Esophagus (tissue), 2 donors: ENCODE results near the gene SOX13. TPM values are rescaled to one million over a fixed set of nuclear protein-coding genes. Genes with fewer than 3 reads are reported as not detected.
"Not testable (repeated sequence)": the region's sequence is repeated elsewhere in the genome, so short reads cannot be mapped to it uniquely, and the experiment has no call there.

ENCODE experiments used
- H3K27ac ChIP-seq, 2 donors: one replicate each; pipeline ENCODE4 v1.5.1; 2013; ENCODE audit warnings: low read depth in 2 of 2, mild to moderate bottlenecking in 2 of 2, inconsistent platforms in 1 of 2, low read length in 1 of 2, moderate library complexity in 1 of 2
- H3K27me3 ChIP-seq, 2 donors: one replicate each; pipeline ENCODE4 v1.6.1; 2013; ENCODE audit warnings: low read length in 2 of 2, control low read depth in 1 of 2, mild to moderate bottlenecking in 1 of 2; ENCODE audit not compliant: insufficient read depth in 2 of 2, control insufficient read depth in 1 of 2
- H3K36me3 ChIP-seq, 2 donors: one replicate each; pipeline ENCODE4 v1.6.1; 2013; ENCODE audit warnings: low read length in 1 of 2; ENCODE audit not compliant: control insufficient read depth in 2 of 2, insufficient read depth in 2 of 2
- H3K4me1 ChIP-seq, 2 donors: one replicate each; pipeline ENCODE4 v1.6.1; 2013; ENCODE audit warnings: low read length in 1 of 2; ENCODE audit not compliant: control insufficient read depth in 2 of 2, insufficient read depth in 2 of 2
- H3K4me3 ChIP-seq, 2 donors: one replicate each; pipeline ENCODE4 v1.5.1; 2013; ENCODE audit warnings: low read length in 2 of 2, mild to moderate bottlenecking in 2 of 2, low read depth in 1 of 2, moderate library complexity in 1 of 2
- H3K9me3 ChIP-seq, 2 donors: one replicate each; pipeline ENCODE4 v1.6.1; 2013; ENCODE audit warnings: mild to moderate bottlenecking in 2 of 2, low read depth in 1 of 2, low read length in 1 of 2, moderate library complexity in 1 of 2; ENCODE audit not compliant: control insufficient read depth in 2 of 2, insufficient read depth in 1 of 2
- WGBS, 2 donors: extraction: QIAGEN DNeasy Blood & Tissue Kit; methylation state at CpG; one replicate each; pipeline ENCODE4 v1.1.7; 2013; 5-methylcytosine and 5-hydroxymethylcytosine counted together
- polyA plus RNA-seq, 2 donors: library from polyadenylated mRNA; stranded (reverse); fragments of 200-250 nt; gene quantifications; one replicate each; pipeline ENCODE4 v1.2.3, GENCODE V29; 2013
- donor health status: healthy with polysubstance abuse.
- donor health status: Bipolar disorder and iron deficiency.

The SOX13 gene
- polyA plus RNA-seq, 2 donors: 6.9 to 10.4 TPM

GRCh38 chr1:204099754-204100153 lies 26.8 kb downstream of the SOX13 start:
- WGBS, 2 donors: 85 to 89% methylated on average over 2 of the region's 2 CpGs
- H3K27me3 ChIP-seq, H3K36me3 ChIP-seq, H3K9me3 ChIP-seq, H3K4me3 ChIP-seq, H3K27ac ChIP-seq: not testable (repeated sequence)
- peaks cover 6 to 22% of the 10 kb centered on the region in 2 donors for H3K4me1 ChIP-seq

- Histone ChIP-seq H3K36me3 (no peaks in the 10 kb centered on the region), H3K27me3 (no peaks in the 10 kb centered on the region), H3K27ac (no peak overlapping the region), H3K9me3 (no peaks in the 10 kb centered on the region), H3K4me1 (peaks cover 8 to 22% of the 10 kb centered on the region in 2 donors), H3K4me3 (no peak overlapping the region)
- WGBS, 2 donors: 62 to 72% methylated on average over 13 of the region's 13 CpGs
Measured at GRCh38 chr1:204102029-204102611, 29.2 kb downstream of the SOX13 start.

- no peaks in the 10 kb centered on the region for H3K27me3 ChIP-seq
- H3K9me3 ChIP-seq: no peaks in the 10 kb centered on the region
- H3K4me1 ChIP-seq: peaks cover 8 to 25% of the 10 kb centered on the region in 2 donors
- H3K36me3 ChIP-seq: no peaks in the 10 kb centered on the region
- WGBS, 2 donors: 33 to 54% methylated on average over 3 of the region's 3 CpGs
- no peak overlapping the region for H3K4me3 ChIP-seq
- peak overlapping the region in 1 of 2 donors; percentile 38 for H3K27ac ChIP-seq
Measured at GRCh38 chr1:204102739-204103430, 30.0 kb downstream of the SOX13 start.

GRCh38 chr1:204103431-204103741 lies 30.5 kb downstream of the SOX13 start:
- Histone ChIP-seq H3K36me3 (no peaks in the 10 kb centered on the region), H3K4me3 (no peak overlapping the region), H3K9me3 (no peaks in the 10 kb centered on the region), H3K27ac (peak overlapping the region in 1 of 2 donors; percentile 19), H3K4me1 (peaks cover 8 to 25% of the 10 kb centered on the region in 2 donors), H3K27me3 (no peaks in the 10 kb centered on the region)
- WGBS, 2 donors: 29 to 44% methylated on average over 2 of the region's 2 CpGs

- Histone ChIP-seq H3K9me3 (no peaks in the 10 kb centered on the region), H3K4me3 (no peak overlapping the region), H3K27me3 (no peaks in the 10 kb centered on the region), H3K27ac (peak overlapping the region; percentile 5 to 19), H3K4me1 (peaks cover 8 to 21% of the 10 kb centered on the region in 2 donors), H3K36me3 (no peaks in the 10 kb centered on the region)
- 49 to 50% methylated on average over 13 to 14 of the region's 14 CpGs for WGBS, 2 donors
Measured at GRCh38 chr1:204104331-204105130, 31.6 kb downstream of the SOX13 start.

GRCh38 chr1:204105131-204105515 lies 32.2 kb downstream of the SOX13 start:
- no peaks in the 10 kb centered on the region for H3K36me3 ChIP-seq
- H3K27me3 ChIP-seq: no peaks in the 10 kb centered on the region
- H3K9me3 ChIP-seq: no peaks in the 10 kb centered on the region
- WGBS, 2 donors: 83 to 86% methylated on average over 6 of the region's 6 CpGs
- peaks cover 8 to 21% of the 10 kb centered on the region in 2 donors for H3K4me1 ChIP-seq
- no peak overlapping the region for H3K27ac ChIP-seq
- H3K4me3 ChIP-seq: no peak overlapping the region

- Histone ChIP-seq H3K27ac (no peak overlapping the region), H3K4me1 (peaks cover 8 to 18% of the 10 kb centered on the region in 2 donors), H3K36me3 (no peaks in the 10 kb centered on the region), H3K9me3 (no peaks in the 10 kb centered on the region), H3K27me3 (no peaks in the 10 kb centered on the region), H3K4me3 (no peak overlapping the region)
- 95 to 97% methylated on average over 1 of the region's 1 CpG for WGBS, 2 donors
Measured at GRCh38 chr1:204106825-204107224, 33.9 kb downstream of the SOX13 start.

GRCh38 chr1:204107892-204108291 lies 35.0 kb downstream of the SOX13 start:
- WGBS, 2 donors: 91 to 94% methylated on average over 2 of the region's 2 CpGs
- H3K36me3 ChIP-seq: no peaks in the 10 kb centered on the region
- no peaks in the 10 kb centered on the region for H3K9me3 ChIP-seq
- H3K27me3 ChIP-seq: no peaks in the 10 kb centered on the region
- H3K27ac ChIP-seq: no peak overlapping the region
- H3K4me1 ChIP-seq: peaks cover 8 to 16% of the 10 kb centered on the region in 2 donors
- H3K4me3 ChIP-seq: no peak overlapping the region

GRCh38 chr1:204108312-204109141 lies 35.6 kb downstream of the SOX13 start:
- Histone ChIP-seq H3K4me3 (no peak overlapping the region), H3K4me1 (peaks cover 8 to 16% of the 10 kb centered on the region in 2 donors), H3K27me3 (no peaks in the 10 kb centered on the region), H3K36me3 (no peaks in the 10 kb centered on the region), H3K9me3 (no peaks in the 10 kb centered on the region), H3K27ac (peak overlapping the region in 1 of 2 donors; percentile 5)
- 64 to 67% methylated on average over 20 to 21 of the region's 21 CpGs for WGBS, 2 donors
